Right cardiac atrium (tissue), 5 donors: ENCODE measurements around the gene GRM7. TPM values are rescaled to one million over a fixed set of nuclear protein-coding genes. Genes with fewer than 3 reads are reported as not detected.

Experiments used
- ATAC-seq, 2 donors: fragments of 200-7000 bp; cut with Tn5 transposase; one replicate each; pipeline versions ENCODE4 v1.8.0 to v1.9.1; 2020; ENCODE audit warnings: moderate library complexity in 2 of 2, mild to moderate bottlenecking in 1 of 2
- DNase-seq, 3 donors: peaks; one replicate each; pipeline ENCODE4 v3.0.0-alpha.2; 2020
- H3K27ac ChIP-seq: one replicate; pipeline ENCODE4 v1.5.1; 2013; ENCODE audit warnings: mild to moderate bottlenecking, low read length, control low read depth, moderate library complexity
- H3K27me3 ChIP-seq: one replicate; pipeline ENCODE4 v1.6.1; 2013; ENCODE audit not compliant: control insufficient read depth, insufficient read depth
- H3K4me1 ChIP-seq: one replicate; pipeline ENCODE4 v1.6.1; 2013; ENCODE audit warnings: low read length; ENCODE audit not compliant: control insufficient read depth, insufficient read depth
- H3K4me3 ChIP-seq: one replicate; pipeline ENCODE4 v1.5.1; 2013; ENCODE audit warnings: low read length, control low read depth
- H3K9me3 ChIP-seq: one replicate; pipeline ENCODE4 v1.6.1; 2013; ENCODE audit warnings: low read length; ENCODE audit not compliant: control insufficient read depth
- WGBS: extraction: QIAGEN DNeasy Blood & Tissue Kit; methylation state at CpG from one replicate; pipeline ENCODE4 v1.1.7; 2013; 5-methylcytosine and 5-hydroxymethylcytosine counted together
- intact Hi-C, 4 donors: fragments of 100-400 bp; cut with DNase I; formaldehyde crosslinking; loops; one replicate each; pipeline versions ENCODE4 v1.11.0 to v1.14.0; 2022 to 2023
- polyA plus RNA-seq: library from polyadenylated mRNA; stranded (reverse); fragments of 200-250 nt; gene quantifications from one replicate; pipeline ENCODE4 v1.2.3, GENCODE V29; 2013
- total RNA-seq, 4 donors: library from RNA; stranded (reverse); fragmentation: NEBNext Ultra II Directional; extraction: Animal tissue kit (Norgen Biotek cat#: 25700); gene quantifications; one replicate each; pipeline ENCODE4 v1.2.1, GENCODE V29; 2021
- donor health status: healthy with polysubstance abuse.
- donor health status: DM: no; HTN: yes; CAD: no.
- donor health status: DM: no; HTN: no; CAD: no.
- donor health status: DM: no; HTN: yes; CAD: no; lungs with severe emphysema.
- donor health status: DM: yes; HTN: yes; CAD: no.

GRM7 gene
- total and polyA plus RNA-seq, 5 donors: not detected

- intact Hi-C loops: no loop called here
- Histone ChIP-seq H3K27ac (no peak overlapping the region), H3K4me1 (no peaks in the 10 kb centered on the region), H3K27me3 (no peaks in the 10 kb centered on the region), H3K9me3 (no peaks in the 10 kb centered on the region), H3K4me3 (no peak overlapping the region)
- ATAC-seq (no peak), DNase-seq (no peak)
- WGBS: 74% methylated on average over 4 of the region's 4 CpGs
These were observed 578.3 kb downstream of the GRM7 start for GRCh38 chr3:7439101-7439680.

- Histone ChIP-seq H3K27me3 (no peaks in the 10 kb centered on the region), H3K4me1 (no peaks in the 10 kb centered on the region), H3K9me3 (no peaks in the 10 kb centered on the region), H3K4me3 (no peak overlapping the region), H3K27ac (no peak overlapping the region)
- DNase-seq: no peak
- intact Hi-C loops: no loop called here
- 64% methylated on average over 4 of the region's 4 CpGs for WGBS
- ATAC-seq: peak in 1 of 2 donors; percentile 61
These were observed 584.0 kb downstream of the GRM7 start for GRCh38 chr3:7444886-7445285.

- WGBS: 49% methylated on average over 5 of the region's 5 CpGs
- H3K9me3 ChIP-seq: no peaks in the 10 kb centered on the region
- no peak overlapping the region for H3K4me3 ChIP-seq
- intact Hi-C loops: no loop called here
- no peak overlapping the region for H3K27ac ChIP-seq
- H3K27me3 ChIP-seq: no peaks in the 10 kb centered on the region
- no peak for DNase-seq
- no peak for ATAC-seq
- no peaks in the 10 kb centered on the region for H3K4me1 ChIP-seq
These were observed 584.4 kb downstream of the GRM7 start for GRCh38 chr3:7445331-7445730.

- no peaks in the 10 kb centered on the region for H3K27me3 ChIP-seq
- no peaks in the 10 kb centered on the region for H3K4me1 ChIP-seq
- H3K4me3 ChIP-seq: no peak overlapping the region
- ATAC-seq (no peak), DNase-seq (no peak)
- 79% methylated on average over 6 of the region's 6 CpGs for WGBS
- H3K9me3 ChIP-seq: no peaks in the 10 kb centered on the region
- intact Hi-C loops: no loop called here
- no peak overlapping the region for H3K27ac ChIP-seq
These were observed 586.4 kb downstream of the GRM7 start for GRCh38 chr3:7447197-7447769.

- intact Hi-C loops: no loop called here
- H3K4me3 ChIP-seq: no peak overlapping the region
- no peak overlapping the region for H3K27ac ChIP-seq
- ATAC-seq: no peak
- H3K9me3 ChIP-seq: no peaks in the 10 kb centered on the region
- H3K27me3 ChIP-seq: no peaks in the 10 kb centered on the region
- DNase-seq: no peak
- WGBS: 70% methylated on average over 2 of the region's 2 CpGs
- H3K4me1 ChIP-seq: no peaks in the 10 kb centered on the region
These were observed 595.5 kb downstream of the GRM7 start for GRCh38 chr3:7456386-7456785.

- no peaks in the 10 kb centered on the region for H3K27me3 ChIP-seq
- H3K9me3 ChIP-seq: no peaks in the 10 kb centered on the region
- no peak overlapping the region for H3K4me3 ChIP-seq
- intact Hi-C loops: no loop called here
- H3K4me1 ChIP-seq: no peaks in the 10 kb centered on the region
- no peak overlapping the region for H3K27ac ChIP-seq
- WGBS: 75% methylated on average over 8 of the region's 8 CpGs
- ATAC-seq: no peak
- DNase-seq: no peak
These were observed 600.4 kb downstream of the GRM7 start for GRCh38 chr3:7461202-7461825.

GRCh38 chr3:7469866-7470265 lies 609.0 kb downstream of the GRM7 start:
- Histone ChIP-seq H3K27ac (no peak overlapping the region), H3K9me3 (no peaks in the 10 kb centered on the region), H3K4me1 (no peaks in the 10 kb centered on the region), H3K27me3 (no peaks in the 10 kb centered on the region), H3K4me3 (no peak overlapping the region)
- intact Hi-C loops: no loop called here
- DNase-seq (no peak), ATAC-seq (no peak)
- 80% methylated on average over 2 of the region's 2 CpGs for WGBS

GRCh38 chr3:7484636-7485035 lies 623.7 kb downstream of the GRM7 start:
- Histone ChIP-seq H3K9me3 (no peaks in the 10 kb centered on the region), H3K4me3 (no peak overlapping the region), H3K4me1 (no peaks in the 10 kb centered on the region), H3K27me3 (no peaks in the 10 kb centered on the region), H3K27ac (no peak overlapping the region)
- WGBS: 74% methylated on average over 1 of the region's 1 CpG
- no peak for ATAC-seq
- no peak for DNase-seq
- intact Hi-C loops: no loop called here

GRCh38 chr3:7487763-7488162 lies 626.8 kb downstream of the GRM7 start:
- H3K9me3 ChIP-seq: no peaks in the 10 kb centered on the region
- ATAC-seq: no peak
- WGBS: 0% methylated on average over 1 of the region's 1 CpG
- no peaks in the 10 kb centered on the region for H3K27me3 ChIP-seq
- no peak overlapping the region for H3K27ac ChIP-seq
- intact Hi-C loops: no loop called here
- DNase-seq: no peak
- H3K4me1 ChIP-seq: no peaks in the 10 kb centered on the region
- no peak overlapping the region for H3K4me3 ChIP-seq

GRCh38 chr3:7489417-7489816 lies 628.5 kb downstream of the GRM7 start:
- intact Hi-C loops: no loop called here
- 88% methylated on average over 2 of the region's 2 CpGs for WGBS
- no peak for DNase-seq
- no peak for ATAC-seq
- H3K27ac ChIP-seq: no peak overlapping the region
- H3K4me3 ChIP-seq: no peak overlapping the region
- H3K4me1 ChIP-seq: no peaks in the 10 kb centered on the region
- H3K9me3 ChIP-seq: no peaks in the 10 kb centered on the region
- no peaks in the 10 kb centered on the region for H3K27me3 ChIP-seq

- Histone ChIP-seq H3K27ac (no peak overlapping the region), H3K9me3 (no peaks in the 10 kb centered on the region), H3K4me3 (no peak overlapping the region), H3K27me3 (no peaks in the 10 kb centered on the region), H3K4me1 (no peaks in the 10 kb centered on the region)
- WGBS: 92% methylated on average over 3 of the region's 3 CpGs
- DNase-seq: no peak
- ATAC-seq: no peak
- intact Hi-C loops: no loop called here
These were observed 637.8 kb downstream of the GRM7 start for GRCh38 chr3:7498715-7499114.
